ENCODE results near the gene NAPSA. TPM values are rescaled to one million over a fixed set of nuclear protein-coding genes. Genes with fewer than 3 reads are reported as not detected.

Gene NAPSA
- total and polyA plus RNA-seq, 4 donors, result 0.52 to 1.6 (median 1.3) TPM

- 78 to 80% methylated on average over 10 of the region's 10 CpGs for WGBS, 2 donors
- DNase-seq (no peak), ATAC-seq (ENCODE audit: low FRiP score) (no peak)
- H3K9me3 ChIP-seq (ENCODE audit: control insufficient read depth, low read length), result no peaks in the 10 kb centered on the region
- no peaks in the 10 kb centered on the region for H3K27me3 ChIP-seq (ENCODE audit: control insufficient read depth in 1 of 2, insufficient read depth in 2 of 2, low read length in 1 of 2)
- no peak overlapping the region for H3K4me3 ChIP-seq (ENCODE audit: low read length in 2 of 2)
- no peaks in the 10 kb centered on the region for H3K36me3 ChIP-seq (ENCODE audit: control insufficient read depth in 1 of 2, insufficient read depth in 2 of 2, low read length in 1 of 2)
- H3K27ac ChIP-seq (ENCODE audit: low read depth in 1 of 2, low read length in 2 of 2), result no peak overlapping the region
- no peaks in the 10 kb centered on the region for H3K4me1 ChIP-seq (ENCODE audit: control insufficient read depth in 1 of 2, insufficient read depth in 2 of 2, low read length in 2 of 2)
- intact Hi-C loops (cut with DNase I), result no loop called here
These were observed 6.6 kb upstream of the NAPSA start for GRCh38 chr19:50371914-50372475.

GRCh38 chr19:50368649-50369570 is 3.5 kb upstream of the NAPSA start:
- intact Hi-C loops (cut with DNase I), result loop anchor here in 1 of 2 donors (2.0 kb wide), 1 partner anchor 46 kb away; no protein-coding TSS in a partner anchor
- peak overlapping the region; percentile 48 to 60 for H3K4me3 ChIP-seq (ENCODE audit: low read length in 2 of 2)
- 5 to 12% methylated on average over 34 of the region's 34 CpGs for WGBS, 2 donors
- no peaks in the 10 kb centered on the region for H3K4me1 ChIP-seq (ENCODE audit: control insufficient read depth in 1 of 2, insufficient read depth in 2 of 2, low read length in 2 of 2)
- H3K27ac ChIP-seq (ENCODE audit: low read depth in 1 of 2, low read length in 2 of 2), result peak overlapping the region in 1 of 2 donors; percentile 70
- ATAC-seq (ENCODE audit: low FRiP score) (peak; percentile 96), DNase-seq (peak; percentile 89 to 92)
- no peaks in the 10 kb centered on the region for H3K27me3 ChIP-seq (ENCODE audit: control insufficient read depth in 1 of 2, insufficient read depth in 2 of 2, low read length in 1 of 2)
- H3K9me3 ChIP-seq (ENCODE audit: control insufficient read depth, low read length), result no peaks in the 10 kb centered on the region
- no peaks in the 10 kb centered on the region for H3K36me3 ChIP-seq (ENCODE audit: control insufficient read depth in 1 of 2, insufficient read depth in 2 of 2, low read length in 1 of 2)

- Histone ChIP-seq H3K36me3 (ENCODE audit: control insufficient read depth in 1 of 2, insufficient read depth in 2 of 2, low read length in 1 of 2) (no peaks in the 10 kb centered on the region), H3K4me1 (ENCODE audit: control insufficient read depth in 1 of 2, insufficient read depth in 2 of 2, low read length in 2 of 2) (no peaks in the 10 kb centered on the region), H3K4me3 (ENCODE audit: low read length in 2 of 2) (no peak overlapping the region), H3K9me3 (ENCODE audit: control insufficient read depth, low read length) (no peaks in the 10 kb centered on the region), H3K27ac (ENCODE audit: low read depth in 1 of 2, low read length in 2 of 2) (no peak overlapping the region), H3K27me3 (ENCODE audit: control insufficient read depth in 1 of 2, insufficient read depth in 2 of 2, low read length in 1 of 2) (no peaks in the 10 kb centered on the region)
- 60 to 62% methylated on average over 11 of the region's 11 CpGs for WGBS, 2 donors
- ATAC-seq (ENCODE audit: low FRiP score) (no peak), DNase-seq (peak in 1 of 2 donors; percentile 15)
- intact Hi-C loops (cut with DNase I), result loop anchor here in 1 of 2 donors (5.0 kb wide), 1 partner anchor 99 kb away; no protein-coding TSS in a partner anchor
These were observed 2.6 kb downstream of the NAPSA start for GRCh38 chr19:50362656-50363424.

- Histone ChIP-seq H3K36me3 (ENCODE audit: control insufficient read depth in 1 of 2, insufficient read depth in 2 of 2, low read length in 1 of 2) (no peaks in the 10 kb centered on the region), H3K9me3 (ENCODE audit: control insufficient read depth, low read length) (no peaks in the 10 kb centered on the region), H3K4me3 (ENCODE audit: low read length in 2 of 2) (no peak overlapping the region), H3K4me1 (ENCODE audit: control insufficient read depth in 1 of 2, insufficient read depth in 2 of 2, low read length in 2 of 2) (no peaks in the 10 kb centered on the region), H3K27me3 (ENCODE audit: control insufficient read depth in 1 of 2, insufficient read depth in 2 of 2, low read length in 1 of 2) (no peaks in the 10 kb centered on the region), H3K27ac (ENCODE audit: low read depth in 1 of 2, low read length in 2 of 2) (no peak overlapping the region)
- intact Hi-C loops (cut with DNase I), result loop anchor here in 1 of 2 donors (5.0 kb wide), 1 partner anchor 100 kb away; no protein-coding TSS in a partner anchor
- peak in 1 of 2 donors; percentile 46 for DNase-seq
- 80 to 82% methylated on average over 7 of the region's 7 CpGs for WGBS, 2 donors
- no peak for ATAC-seq (ENCODE audit: low FRiP score)
These were observed 3.4 kb downstream of the NAPSA start for GRCh38 chr19:50362030-50362412.

- WGBS, 2 donors, result 88 to 89% methylated on average over 6 to 7 of the region's 7 CpGs
- intact Hi-C loops (cut with DNase I), result loop anchor here in 1 of 2 donors (5.0 kb wide), 1 partner anchor 101 kb away; no protein-coding TSS in a partner anchor
- DNase-seq (peak in 1 of 2 donors; percentile 6), ATAC-seq (ENCODE audit: low FRiP score) (no peak)
- H3K9me3 ChIP-seq (ENCODE audit: control insufficient read depth, low read length), result no peaks in the 10 kb centered on the region
- no peaks in the 10 kb centered on the region for H3K36me3 ChIP-seq (ENCODE audit: control insufficient read depth in 1 of 2, insufficient read depth in 2 of 2, low read length in 1 of 2)
- no peaks in the 10 kb centered on the region for H3K4me1 ChIP-seq (ENCODE audit: control insufficient read depth in 1 of 2, insufficient read depth in 2 of 2, low read length in 2 of 2)
- H3K27ac ChIP-seq (ENCODE audit: low read depth in 1 of 2, low read length in 2 of 2), result no peak overlapping the region
- no peaks in the 10 kb centered on the region for H3K27me3 ChIP-seq (ENCODE audit: control insufficient read depth in 1 of 2, insufficient read depth in 2 of 2, low read length in 1 of 2)
- H3K4me3 ChIP-seq (ENCODE audit: low read length in 2 of 2), result no peak overlapping the region
These were observed 4.0 kb downstream of the NAPSA start for GRCh38 chr19:50361290-50362029.

- 93 to 94% methylated on average over 11 of the region's 11 CpGs for WGBS, 2 donors
- Histone ChIP-seq H3K27me3 (ENCODE audit: control insufficient read depth in 1 of 2, insufficient read depth in 2 of 2, low read length in 1 of 2) (no peaks in the 10 kb centered on the region), H3K9me3 (ENCODE audit: control insufficient read depth, low read length) (no peaks in the 10 kb centered on the region), H3K4me3 (ENCODE audit: low read length in 2 of 2) (no peak overlapping the region), H3K27ac (ENCODE audit: low read depth in 1 of 2, low read length in 2 of 2) (no peak overlapping the region), H3K4me1 (ENCODE audit: control insufficient read depth in 1 of 2, insufficient read depth in 2 of 2, low read length in 2 of 2) (no peaks in the 10 kb centered on the region), H3K36me3 (ENCODE audit: control insufficient read depth in 1 of 2, insufficient read depth in 2 of 2, low read length in 1 of 2) (no peaks in the 10 kb centered on the region)
- DNase-seq (no peak), ATAC-seq (ENCODE audit: low FRiP score) (no peak)
- intact Hi-C loops (cut with DNase I), result loop anchor here in 1 of 2 donors (5.0 kb wide), 1 partner anchor 423 kb away; no protein-coding TSS in a partner anchor
These were observed 6.1 kb downstream of the NAPSA start for GRCh38 chr19:50359328-50359818.

- Histone ChIP-seq H3K27me3 (ENCODE audit: control insufficient read depth in 1 of 2, insufficient read depth in 2 of 2, low read length in 1 of 2) (no peaks in the 10 kb centered on the region), H3K27ac (ENCODE audit: low read depth in 1 of 2, low read length in 2 of 2) (no peak overlapping the region), H3K36me3 (ENCODE audit: control insufficient read depth in 1 of 2, insufficient read depth in 2 of 2, low read length in 1 of 2) (no peaks in the 10 kb centered on the region), H3K4me3 (ENCODE audit: low read length in 2 of 2) (no peak overlapping the region), H3K4me1 (ENCODE audit: control insufficient read depth in 1 of 2, insufficient read depth in 2 of 2, low read length in 2 of 2) (no peaks in the 10 kb centered on the region), H3K9me3 (ENCODE audit: control insufficient read depth, low read length) (no peaks in the 10 kb centered on the region)
- ATAC-seq (ENCODE audit: low FRiP score) (peak; percentile 78), DNase-seq (peak; percentile 82 to 91)
- intact Hi-C loops (cut with DNase I), result loop anchor here in 1 of 2 donors (5.0 kb wide), 1 partner anchor 424 kb away; no protein-coding TSS in a partner anchor
- 27 to 36% methylated on average over 51 to 54 of the region's 54 CpGs for WGBS, 2 donors
These were observed 6.7 kb downstream of the NAPSA start for GRCh38 chr19:50358483-50359327.

All from aorta (tissue), 5 donors.